G401.6 (cell line): ENCODE data around the gene COL6A2.

Source experiments
- FAIRE-seq: peaks from 2 replicates; lab custom pipeline; 2012; peaks lifted over from hg19 to GRCh38; lab: Jason Lieb, UNC

The COL6A2 gene

DNA sequence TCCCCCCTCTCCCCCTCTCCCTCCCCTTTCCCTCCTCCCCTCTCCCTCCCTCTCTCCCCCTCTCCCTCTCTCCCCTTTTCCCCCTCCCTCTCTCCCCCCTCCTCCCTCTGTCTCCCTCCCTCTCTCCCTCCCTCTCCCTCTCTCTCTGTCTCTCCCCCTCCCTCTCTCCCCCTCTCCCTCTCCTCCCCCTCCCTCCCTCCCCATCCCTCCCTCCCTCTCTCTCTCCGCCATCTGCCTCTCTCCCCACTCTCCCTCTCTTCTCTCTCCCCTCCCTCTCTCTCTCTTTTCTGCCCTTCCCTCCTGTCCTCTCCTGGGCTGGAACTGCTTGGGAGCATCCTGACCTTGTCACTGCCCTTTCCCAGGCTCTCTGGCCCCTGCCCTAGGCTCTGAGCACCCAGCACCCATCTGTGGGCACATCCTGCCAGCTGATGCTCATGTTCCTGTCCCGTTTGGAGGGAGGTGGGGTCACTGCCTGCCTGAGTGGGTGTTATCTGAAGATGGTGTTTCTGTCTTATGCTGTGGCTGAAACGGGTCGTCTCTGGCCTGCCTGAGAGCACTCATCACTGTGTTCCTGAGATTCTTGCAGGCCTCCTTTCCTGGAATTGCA lies 46.7 kb downstream of the COL6A2 start:
- FAIRE-seq = no peak

DNA sequence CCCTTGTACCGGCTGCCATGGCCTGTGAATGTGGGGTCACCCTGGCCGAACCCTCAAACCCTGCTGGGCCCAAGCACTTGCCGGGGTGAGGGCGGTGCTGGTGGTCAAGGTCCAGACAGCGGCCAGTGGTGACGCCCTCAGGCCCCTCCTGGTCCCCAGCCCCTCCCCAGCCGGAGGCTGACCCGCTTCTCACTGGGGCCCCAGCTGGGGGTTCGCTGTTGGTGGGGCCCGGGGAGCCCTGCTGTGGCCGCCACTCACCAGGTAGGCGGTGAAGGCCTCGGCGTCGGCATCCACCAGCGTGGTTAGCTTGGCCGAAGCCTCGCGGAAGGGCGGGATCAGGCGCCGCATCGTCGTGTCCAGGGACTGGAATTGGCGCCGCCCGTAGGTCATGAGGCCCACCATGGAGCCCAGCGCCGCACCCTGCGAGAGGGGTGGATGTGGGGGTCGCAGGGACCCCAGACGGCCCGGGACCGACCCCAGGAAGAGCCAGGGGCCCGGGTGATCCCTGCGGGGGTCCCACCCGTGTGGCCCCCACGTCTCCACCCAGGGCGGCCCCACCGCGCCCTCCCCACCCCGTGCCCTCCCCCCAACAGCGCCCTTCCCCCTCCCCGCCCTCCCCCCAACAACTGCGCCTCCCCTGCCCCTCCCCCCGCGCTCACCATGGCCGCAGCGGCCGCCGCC lies 47.4 kb downstream of the COL6A2 start:
- FAIRE-seq = no peak

DNA sequence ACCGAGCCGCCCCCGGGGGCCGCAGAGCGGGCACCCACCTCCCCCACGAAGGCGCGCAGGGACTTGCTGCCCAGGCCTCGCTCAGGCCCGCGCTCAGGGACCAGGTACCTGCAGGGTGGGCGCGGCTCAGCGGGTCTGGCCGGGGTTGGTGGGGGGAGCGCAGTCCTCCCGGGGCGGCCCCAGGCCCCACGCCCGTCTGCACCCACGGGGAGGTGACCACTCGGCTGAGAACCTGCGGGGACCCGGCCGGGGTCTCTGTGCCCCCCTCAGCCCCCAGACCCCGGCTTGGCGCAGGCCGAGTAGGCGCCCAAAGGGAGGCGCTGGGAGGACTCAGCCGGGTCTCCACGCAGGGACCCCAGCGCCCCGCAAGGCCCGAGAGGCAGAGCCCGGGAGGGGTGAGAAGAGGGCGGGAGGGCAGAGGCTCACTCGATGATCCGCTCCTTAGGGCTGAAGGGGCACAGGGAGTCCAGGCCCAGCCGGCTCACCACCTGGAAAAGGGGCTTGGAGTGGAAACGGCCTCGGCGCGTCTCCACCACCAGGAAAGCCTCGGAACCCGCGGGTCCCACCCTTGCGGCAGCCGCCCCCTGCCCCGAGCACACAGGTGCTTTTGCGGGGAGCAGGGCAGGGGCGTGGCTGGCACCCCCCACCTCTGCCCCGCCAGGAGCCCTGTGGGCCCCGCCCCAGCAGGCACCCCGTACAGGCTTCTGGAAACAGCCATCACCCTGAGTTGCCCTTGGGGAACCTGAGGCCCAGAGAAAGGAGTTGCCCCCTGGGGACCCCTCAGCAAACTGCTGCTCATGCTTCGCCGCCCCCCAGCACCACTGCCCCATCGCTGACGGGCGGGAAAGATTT lies 48.2 kb downstream of the COL6A2 start:
- no peak for FAIRE-seq

- no peak for FAIRE-seq
Observed at GRCh38 chr21:46146856-46147255, 48.9 kb downstream of the COL6A2 start.

DNA sequence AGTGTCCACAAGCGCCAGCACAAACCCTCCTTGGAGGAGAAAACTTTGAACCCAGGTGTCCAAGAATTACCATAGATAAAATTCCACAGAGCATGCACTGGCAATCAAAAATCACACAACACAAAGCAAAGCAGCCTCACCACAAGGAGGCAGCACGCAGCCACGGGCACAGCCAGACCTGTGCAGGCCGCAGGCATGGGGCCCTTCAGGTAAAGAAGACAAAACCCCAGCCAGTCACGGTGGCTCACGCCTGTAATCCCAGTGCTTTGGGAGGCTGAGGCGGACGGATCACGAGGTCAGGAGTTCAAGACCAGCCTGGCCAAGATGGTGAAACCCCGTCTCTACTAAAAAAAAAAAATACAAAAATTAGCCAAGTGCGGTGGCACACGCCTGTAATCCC lies 49.5 kb downstream of the COL6A2 start:
- FAIRE-seq = peak; percentile 41

DNA sequence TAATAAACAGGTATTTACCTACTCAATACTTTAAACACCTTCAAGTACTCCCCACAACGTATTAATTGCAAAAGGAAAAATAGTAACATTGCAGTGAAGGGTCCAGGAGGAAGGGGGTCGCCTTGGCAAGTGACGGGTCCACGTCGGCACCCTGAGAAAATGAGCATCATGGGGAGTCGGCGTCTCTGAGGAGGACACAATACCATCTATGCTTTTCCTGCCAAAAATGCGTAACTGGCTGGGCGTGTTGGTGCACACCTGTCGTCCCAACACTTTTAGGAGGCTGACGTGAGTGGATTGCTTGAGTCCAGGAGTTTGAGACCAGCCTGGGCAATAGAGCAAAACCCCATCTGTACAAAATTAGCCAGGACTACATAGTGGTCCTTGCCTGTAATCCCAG lies 50.2 kb downstream of the COL6A2 start:
- FAIRE-seq = no peak

GRCh38 chr21:46149205-46149901 lies 51.4 kb downstream of the COL6A2 start:
- no peak for FAIRE-seq

DNA sequence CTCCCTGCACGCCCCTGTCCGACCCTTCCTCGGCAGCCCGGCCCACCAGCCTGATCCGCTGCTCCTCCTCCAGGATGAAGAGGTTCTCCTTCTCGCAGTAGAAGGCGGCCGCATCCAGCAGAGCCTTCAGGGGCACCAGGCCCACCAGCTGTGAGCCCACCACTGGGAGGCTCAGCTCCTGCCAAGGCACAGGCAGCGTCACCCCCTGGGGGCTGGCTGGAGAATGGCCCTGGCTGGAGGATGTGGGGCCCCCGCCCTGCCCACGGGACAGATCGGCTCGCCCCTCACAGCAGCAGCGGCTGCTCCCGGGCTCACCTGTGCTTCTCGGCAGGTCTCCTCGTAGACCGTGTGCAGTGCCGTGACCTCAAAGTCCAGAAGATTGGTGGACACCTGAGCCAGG lies 52.2 kb downstream of the COL6A2 start:
- no peak for FAIRE-seq

DNA sequence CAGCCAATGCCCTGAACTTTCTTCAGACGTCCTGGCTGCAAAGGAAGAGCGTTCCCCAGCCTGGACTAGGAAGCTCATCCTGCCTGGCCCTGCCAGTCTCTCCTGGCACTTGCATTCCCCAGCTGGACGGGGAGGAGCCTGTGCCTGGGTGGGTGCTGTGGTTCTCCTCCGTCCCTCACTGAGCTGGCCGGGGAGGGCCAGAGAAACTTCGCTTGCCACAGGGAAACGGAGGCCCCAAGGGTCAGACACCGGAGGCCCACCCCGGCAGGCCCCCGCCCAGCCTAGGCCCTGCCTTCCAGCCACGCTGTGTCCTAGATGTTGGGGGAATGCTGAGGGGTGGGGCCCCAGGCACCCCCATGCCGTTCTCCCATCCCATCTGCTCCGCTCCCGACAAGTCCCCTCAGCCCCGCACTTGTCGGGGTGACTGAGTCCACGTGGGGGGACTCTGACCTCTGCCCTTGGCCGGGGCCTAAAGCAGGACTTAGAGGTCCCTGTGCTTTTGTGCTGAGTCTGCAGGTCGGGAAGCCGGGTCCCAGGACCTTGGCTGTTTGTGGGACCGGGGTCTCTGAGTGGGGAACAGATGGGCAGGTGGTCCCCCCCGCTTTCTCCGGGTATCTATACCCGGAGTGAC lies 52.7 kb downstream of the COL6A2 start:
- no peak for FAIRE-seq

DNA sequence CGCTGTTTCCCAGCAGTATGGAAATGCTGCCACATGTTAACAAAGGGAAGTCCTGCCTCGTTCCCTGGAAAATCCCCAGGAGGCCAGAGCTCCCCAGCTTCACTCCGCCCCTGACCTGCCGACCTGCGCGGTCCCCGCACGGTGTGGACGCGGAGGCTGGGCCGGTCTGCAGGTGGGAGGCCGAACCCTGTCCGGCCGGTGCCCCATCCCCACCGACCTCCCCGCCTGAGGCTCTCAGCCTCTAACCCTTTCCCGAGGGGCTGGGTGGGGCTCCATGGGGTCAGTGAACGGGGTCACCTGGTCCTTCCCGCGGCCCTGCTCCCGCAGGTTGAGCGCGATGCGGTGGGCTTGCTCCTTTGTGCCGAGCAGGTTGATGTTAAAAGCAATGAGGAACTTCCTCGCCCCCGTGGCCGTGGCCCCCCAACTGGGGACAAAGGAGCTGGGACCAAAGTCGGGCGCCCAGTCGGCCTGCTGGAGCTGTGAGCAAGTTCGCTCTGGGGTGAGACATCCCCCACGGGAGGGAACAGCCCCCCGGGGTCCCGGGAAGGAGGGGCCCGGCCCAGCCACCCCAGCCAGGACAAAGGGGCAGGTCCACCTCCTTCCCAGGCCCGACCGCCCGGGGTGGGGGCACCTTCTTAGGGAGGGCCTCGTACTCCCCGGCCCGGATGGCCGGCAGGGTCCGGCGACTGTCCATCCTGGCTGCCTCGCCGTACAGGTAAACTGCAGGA lies 53.5 kb downstream of the COL6A2 start:
- no peak for FAIRE-seq

- FAIRE-seq = no peak
Observed at GRCh38 chr21:46151989-46152926, 54.3 kb downstream of the COL6A2 start.

DNA sequence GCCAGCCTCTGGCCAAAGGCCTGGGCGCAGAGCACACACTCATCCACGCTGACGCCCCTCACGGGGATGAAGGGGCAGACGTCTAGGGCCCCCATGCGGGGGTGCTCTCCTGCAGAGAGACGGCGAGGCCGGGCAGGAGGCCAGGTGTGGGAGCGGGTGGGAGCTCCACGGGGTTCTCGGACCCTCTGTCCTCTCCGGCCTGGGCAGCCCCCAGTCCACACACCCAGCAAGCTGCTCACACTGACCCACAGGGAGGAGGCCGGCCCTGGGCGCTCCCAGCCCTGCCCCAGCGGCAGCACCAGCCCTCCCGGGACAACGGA lies 55.0 kb downstream of the COL6A2 start:
- no peak for FAIRE-seq

DNA sequence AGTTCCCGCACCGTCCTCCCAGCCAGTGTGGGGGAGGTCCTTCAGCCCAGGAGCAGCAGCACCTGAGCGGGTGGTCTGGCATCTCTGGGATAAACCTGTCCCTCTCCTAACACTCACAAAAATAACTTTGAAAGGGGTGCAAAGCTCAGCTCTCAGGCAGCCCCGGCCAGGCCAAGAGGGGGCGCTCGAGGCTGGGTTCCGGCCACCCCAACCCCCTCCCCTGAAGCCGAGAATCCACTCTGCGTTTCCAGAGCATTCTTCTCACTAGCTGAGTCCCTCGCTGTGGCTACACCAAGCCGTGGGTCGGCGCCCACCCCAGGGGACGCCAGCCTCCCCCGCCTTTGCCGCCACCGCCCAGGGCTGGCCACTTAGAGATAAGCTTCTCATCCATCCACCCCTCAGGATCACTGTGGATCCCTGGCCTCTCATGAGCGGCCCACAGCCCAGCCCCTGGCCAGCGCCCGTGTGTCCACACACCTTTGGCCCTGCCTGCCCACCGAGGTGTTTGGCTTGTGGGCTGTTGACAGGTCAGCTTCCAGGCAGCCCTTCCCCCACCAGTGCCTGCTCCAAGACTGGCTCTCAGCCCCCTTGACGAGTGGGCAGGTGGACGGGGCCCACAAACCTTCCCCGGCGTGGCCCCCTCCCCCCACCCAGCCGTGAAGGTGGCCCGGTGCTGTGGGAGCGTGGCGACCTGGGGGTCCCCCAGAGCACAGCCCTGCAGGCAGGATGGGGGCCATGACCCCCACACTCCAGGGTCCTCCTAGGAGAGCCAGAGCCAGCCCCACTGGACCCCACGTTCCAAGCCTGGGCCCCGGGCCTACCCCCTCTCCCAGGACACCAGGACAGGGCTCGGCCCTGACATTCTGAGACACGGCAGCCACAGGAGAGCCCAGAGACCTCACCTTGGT lies 55.6 kb downstream of the COL6A2 start:
- FAIRE-seq = no peak

- FAIRE-seq = no peak
Observed at GRCh38 chr21:46154155-46154954, 56.4 kb downstream of the COL6A2 start.

DNA sequence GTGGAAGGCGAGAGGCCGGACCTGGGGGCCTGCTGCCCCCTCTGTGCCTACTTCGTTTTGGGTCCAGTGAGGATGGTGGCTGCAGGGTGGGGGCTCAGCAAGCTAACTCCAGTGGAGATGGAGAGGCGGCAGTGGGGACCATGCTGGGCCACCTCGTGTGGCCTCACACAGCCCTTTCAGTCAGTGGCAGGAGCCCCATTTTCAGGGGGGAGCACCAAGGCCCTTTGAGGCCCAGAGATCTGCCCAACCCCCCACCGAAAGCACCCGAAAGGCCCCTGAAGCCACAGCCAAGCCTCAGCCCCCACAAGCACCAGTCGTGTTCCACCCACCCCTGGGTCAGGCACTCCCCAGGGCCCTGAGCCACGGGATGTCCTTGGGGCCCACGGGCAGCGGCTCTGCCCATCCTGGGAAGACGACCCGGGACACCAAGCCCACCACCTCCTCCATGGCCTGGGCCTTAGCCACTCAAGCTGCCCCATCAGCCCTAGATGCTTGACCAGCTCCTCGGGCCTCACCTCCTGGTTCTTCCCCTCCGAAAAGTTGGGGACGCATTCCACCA lies 57.1 kb downstream of the COL6A2 start:
- no peak for FAIRE-seq

GRCh38 chr21:46155514-46156377 lies 57.8 kb downstream of the COL6A2 start, which contains the start of gene FTCD:
Gene FTCD (minus strand): TSS chr21:46155579. CDS start chr21:46155523, 56 bp downstream.
- no peak for FAIRE-seq

GRCh38 chr21:46156378-46156645 lies 58.4 kb downstream of the COL6A2 start:
- FAIRE-seq = no peak
